Measurements from ENCODE around the gene SBF2.
"Not testable (repeated sequence)": the region's sequence is repeated elsewhere in the genome, so short reads cannot be mapped to it uniquely, and the experiment has no call there.

SBF2 gene

GRCh38 chr11:10116588-10116987 lies 177.4 kb downstream of the SBF2 start:
- DNase-seq (ENCODE audit: low read depth): no peak

GRCh38 chr11:10114593-10115404 lies 179.2 kb downstream of the SBF2 start:
- DNase-seq (ENCODE audit: low read depth): no peak

- no peak for DNase-seq (ENCODE audit: low read depth)
These were observed 180.2 kb downstream of the SBF2 start for GRCh38 chr11:10113852-10114251.

GRCh38 chr11:10109806-10110205 lies 184.2 kb downstream of the SBF2 start:
- DNase-seq (ENCODE audit: low read depth): no peak

- no peak for DNase-seq (ENCODE audit: low read depth)
These were observed 184.9 kb downstream of the SBF2 start for GRCh38 chr11:10108915-10109680.

- no peak for DNase-seq (ENCODE audit: low read depth)
These were observed 186.5 kb downstream of the SBF2 start for GRCh38 chr11:10107497-10107896.

- no peak for DNase-seq (ENCODE audit: low read depth)
These were observed 196.4 kb downstream of the SBF2 start for GRCh38 chr11:10097615-10098014.

- DNase-seq (ENCODE audit: low read depth): no peak
These were observed 197.0 kb downstream of the SBF2 start for GRCh38 chr11:10096987-10097386.

GRCh38 chr11:10095412-10096208 lies 198.4 kb downstream of the SBF2 start:
- no peak for DNase-seq (ENCODE audit: low read depth)

- no peak for DNase-seq (ENCODE audit: low read depth)
These were observed 201.6 kb downstream of the SBF2 start for GRCh38 chr11:10092426-10092825.

GRCh38 chr11:10091314-10092045 lies 202.5 kb downstream of the SBF2 start:
- DNase-seq (ENCODE audit: low read depth): no peak

GRCh38 chr11:10087923-10088225 lies 206.1 kb downstream of the SBF2 start:
- not testable (repeated sequence) for DNase-seq (ENCODE audit: low read depth)

- no peak for DNase-seq (ENCODE audit: low read depth)
These were observed 206.7 kb downstream of the SBF2 start for GRCh38 chr11:10087186-10087922.

GRCh38 chr11:10080138-10080537 lies 213.9 kb downstream of the SBF2 start:
- no peak for DNase-seq (ENCODE audit: low read depth)

GRCh38 chr11:10076458-10077141 lies 217.4 kb downstream of the SBF2 start:
- peak; percentile 27 for DNase-seq (ENCODE audit: low read depth)

GRCh38 chr11:10075141-10075540 lies 218.9 kb downstream of the SBF2 start:
- no peak for DNase-seq (ENCODE audit: low read depth)

- peak; percentile 30 for DNase-seq (ENCODE audit: low read depth)
These were observed 221.2 kb downstream of the SBF2 start for GRCh38 chr11:10072841-10073240.

- no peak for DNase-seq (ENCODE audit: low read depth)
These were observed 221.9 kb downstream of the SBF2 start for GRCh38 chr11:10072142-10072541.

GRCh38 chr11:10067629-10068300 lies 226.3 kb downstream of the SBF2 start:
- no peak for DNase-seq (ENCODE audit: low read depth)

- no peak for DNase-seq (ENCODE audit: low read depth)
These were observed 227.6 kb downstream of the SBF2 start for GRCh38 chr11:10066441-10066840.
